ENCODE measurements around the gene CFDP1.

CFDP1 gene

GRCh38 chr16:75319513-75320411, 113.5 kb downstream of the CFDP1 start:
- peak; percentile 81 for DNase-seq (ENCODE audit: low spot score)

GRCh38 chr16:75318737-75319136, 114.6 kb downstream of the CFDP1 start:
- no peak for DNase-seq (ENCODE audit: low spot score)

- no peak for DNase-seq (ENCODE audit: low spot score)
Measured at GRCh38 chr16:75317532-75317931, 115.8 kb downstream of the CFDP1 start.

- DNase-seq (ENCODE audit: low spot score): no peak
Measured at GRCh38 chr16:75317101-75317522, 116.2 kb downstream of the CFDP1 start.

- DNase-seq (ENCODE audit: low spot score): no peak
Measured at GRCh38 chr16:75315539-75316306, 117.6 kb downstream of the CFDP1 start.

- DNase-seq (ENCODE audit: low spot score): no peak
Measured at GRCh38 chr16:75312875-75313274, 120.4 kb downstream of the CFDP1 start.

GRCh38 chr16:75311383-75311938, 121.8 kb downstream of the CFDP1 start:
- peak; percentile 62 for DNase-seq (ENCODE audit: low spot score)

GRCh38 chr16:75310541-75310940, 122.8 kb downstream of the CFDP1 start:
- no peak for DNase-seq (ENCODE audit: low spot score)

GRCh38 chr16:75309899-75310430, 123.3 kb downstream of the CFDP1 start:
- no peak for DNase-seq (ENCODE audit: low spot score)

GRCh38 chr16:75309156-75309555, 124.1 kb downstream of the CFDP1 start:
- no peak for DNase-seq (ENCODE audit: low spot score)

- DNase-seq (ENCODE audit: low spot score): no peak
Measured at GRCh38 chr16:75308011-75308410, 125.3 kb downstream of the CFDP1 start.

GRCh38 chr16:75307506-75307905, 125.8 kb downstream of the CFDP1 start:
- no peak for DNase-seq (ENCODE audit: low spot score)

- no peak for DNase-seq (ENCODE audit: low spot score)
Measured at GRCh38 chr16:75306099-75306762, 127.1 kb downstream of the CFDP1 start.

GRCh38 chr16:75305364-75306098, 127.8 kb downstream of the CFDP1 start:
- DNase-seq (ENCODE audit: low spot score): peak; percentile 88

GRCh38 chr16:75304521-75305363, 128.6 kb downstream of the CFDP1 start:
- peak; percentile 81 for DNase-seq (ENCODE audit: low spot score)

- DNase-seq (ENCODE audit: low spot score): peak; percentile 54
Measured at GRCh38 chr16:75301804-75302203, 131.5 kb downstream of the CFDP1 start.

- DNase-seq (ENCODE audit: low spot score): no peak
Measured at GRCh38 chr16:75298267-75298666, 135.0 kb downstream of the CFDP1 start.

- DNase-seq (ENCODE audit: low spot score): no peak
Measured at GRCh38 chr16:75296606-75297005, 136.7 kb downstream of the CFDP1 start.

GRCh38 chr16:75294773-75295459, 138.4 kb downstream of the CFDP1 start:
- DNase-seq (ENCODE audit: low spot score): no peak

GRCh38 chr16:75293772-75294171, 139.5 kb downstream of the CFDP1 start:
- DNase-seq (ENCODE audit: low spot score): no peak
